CD4-positive, alpha-beta T cell (primary cell): ENCODE measurements around the gene ADAM22. TPM values are rescaled to one million over a fixed set of nuclear protein-coding genes. Genes with fewer than 3 reads are reported as not detected.
A peak's percentile ranks its signal among the peaks of the same experiment; 100 is the strongest.

Experiments
- ATAC-seq: fragments of 200-7000 bp; cut with Tn5 transposase; one replicate; pipeline ENCODE4 v1.10.0; 2022; ENCODE audit warnings: mild to moderate bottlenecking; ENCODE audit not compliant: poor library complexity
- CTCF ChIA-PET: fragments of 350-600 bp; sonication (Branson Sonifier 250); formaldehyde crosslinking; loops from one replicate; lab custom pipeline; 2021; ENCODE audit warnings: antibody characterized with exemption, inconsistent platforms; lab: Charles Lee
- POLR2A ChIA-PET: fragments of 350-600 bp; sonication (Branson Sonifier 250); formaldehyde crosslinking; loops from one replicate; lab custom pipeline; 2021; ENCODE audit warnings: antibody characterized with exemption, inconsistent platforms; lab: Charles Lee
- DNase-seq, 14 experiments: peaks; one replicate each; pipeline ENCODE4 v3.0.0-alpha.2; 2013 to 2020; ENCODE audit warnings: mixed read lengths in 2 of 14
- H3K27ac ChIP-seq, 2 donors: one replicate each; pipeline versions ENCODE4 v1.5.1 to v1.7.0; 2013; ENCODE audit warnings: low read length in 2 of 2, low read depth in 1 of 2, mild to moderate bottlenecking in 1 of 2
- H3K27me3 ChIP-seq, 2 experiments: 1 replicate in 1 of 2; 2 replicates in 1 of 2; pipeline versions ENCODE4 v1.6.1 to v1.7.0; 2013; ENCODE audit warnings: low read length in 2 of 2, control low read depth in 1 of 2, mild to moderate bottlenecking in 1 of 2, moderate library complexity in 1 of 2; ENCODE audit not compliant: insufficient read depth in 2 of 2, control insufficient read depth in 1 of 2
- H3K36me3 ChIP-seq: one replicate; pipeline ENCODE4 v1.6.1; 2013; ENCODE audit warnings: low read length, control low read depth; ENCODE audit not compliant: insufficient read depth
- H3K4me1 ChIP-seq: one replicate; pipeline ENCODE4 v1.6.1; 2013; ENCODE audit warnings: low read length, control low read depth; ENCODE audit not compliant: insufficient read depth
- H3K4me3 ChIP-seq: one replicate; pipeline ENCODE4 v1.5.1; 2013; ENCODE audit warnings: mild to moderate bottlenecking, low read length, moderate library complexity
- H3K9me3 ChIP-seq, 2 experiments: 1 replicate in 1 of 2; 2 replicates in 1 of 2; pipeline versions ENCODE4 v1.6.1 to v1.7.0; 2013; ENCODE audit warnings: low read length in 2 of 2, mild to moderate bottlenecking in 2 of 2, control low read depth in 1 of 2, moderate library complexity in 1 of 2; ENCODE audit not compliant: control insufficient read depth in 1 of 2, insufficient read depth in 1 of 2
- H3K27ac Mint-ChIP-seq: one replicate; pipeline ENCODE4 v1.8.0; 2020; ENCODE audit warnings: mixed read lengths
- H3K27me3 Mint-ChIP-seq: one replicate; pipeline ENCODE4 v1.8.0; 2021; ENCODE audit warnings: mixed read lengths
- H3K36me3 Mint-ChIP-seq: one replicate; pipeline ENCODE4 v1.8.0; 2021; ENCODE audit warnings: low read depth, mixed read lengths
- H3K4me1 Mint-ChIP-seq: one replicate; pipeline ENCODE4 v1.8.0; 2021; ENCODE audit warnings: low read depth, mixed read lengths
- H3K4me3 Mint-ChIP-seq: one replicate; pipeline ENCODE4 v1.8.0; 2020; ENCODE audit warnings: mild to moderate bottlenecking, mixed read lengths
- H3K9me3 Mint-ChIP-seq: one replicate; pipeline ENCODE4 v1.8.0; 2020; ENCODE audit warnings: mixed read lengths
- CTCF ChIP-seq: fragments of 200-600 bp; IDR thresholded peaks from one replicate; pipeline ENCODE4 v1.8.0; 2022; ENCODE audit warnings: antibody characterized with exemption, mild to moderate bottlenecking
- intact Hi-C, 2 experiments: fragments of 100-400 bp; cut with DNase I in 1 of 2; cut with micrococcal nuclease in 1 of 2; formaldehyde crosslinking; loops; one replicate each; pipeline versions ENCODE4 v1.15.1 to v1.9.0; 2023 to 2025; cut with DNase I, micrococcal nuclease
- total RNA-seq, 174 experiments: library from RNA in 2 of 174; stranded (reverse) in 2 of 174; gene quantifications; one replicate each; pipeline ENCODE4 v1.2.3 and lab custom pipeline; 2021 to 2026

The ADAM22 gene
- total RNA-seq, 2 experiments from 2014 or later: 0.60 to 0.64 TPM

GRCh38 chr7:88218429-88218745 is 284.3 kb downstream of the ADAM22 start:
- Mint-ChIP-seq H3K36me3 (peaks cover 49% of the 10 kb centered on the region), H3K27me3 (no peaks in the 10 kb centered on the region), H3K4me1 (peaks cover 49% of the 10 kb centered on the region), H3K4me3 (peak overlapping the region; percentile 99), H3K9me3 (no peaks in the 10 kb centered on the region), H3K27ac (peak overlapping the region; percentile 81)
- peak overlapping the region; percentile 74 for H3K4me3 ChIP-seq
- no peaks in the 10 kb centered on the region for H3K27me3 ChIP-seq
- ChIA-PET CTCF (no interaction called here), POLR2A (interaction anchor here (0.6 kb wide), 3 partner anchors 11 to 1390 kb away, joined by 3 to 5 read pairs (median 4); no protein-coding TSS in a partner anchor)
- no peaks in the 10 kb centered on the region for H3K9me3 ChIP-seq
- H3K4me1 ChIP-seq: peaks cover 24% of the 10 kb centered on the region
- H3K36me3 ChIP-seq: peaks cover 37% of the 10 kb centered on the region
- no peak for ATAC-seq
- intact Hi-C loops: loop anchor here in 1 of 2 experiments (5.0 to 10.0 kb wide), 2 partner anchors 284 to 346 kb away; partner anchors contain the start of gene ADAM22
- H3K27ac ChIP-seq: peak overlapping the region; percentile 58 to 69
- no peak for TF ChIP-seq CTCF
- DNase-seq: no peak

- intact Hi-C loops: loop anchor here in 1 of 2 experiments (5.0 to 10.0 kb wide), 2 partner anchors 284 to 347 kb away; partner anchors contain the start of gene ADAM22
- no peaks in the 10 kb centered on the region for H3K27me3 ChIP-seq
- no peak for TF ChIP-seq CTCF
- CTCF ChIA-PET: no interaction called here
- no peaks in the 10 kb centered on the region for H3K27me3 Mint-ChIP-seq
- peak overlapping the region; percentile 81 for H3K27ac Mint-ChIP-seq
- H3K9me3 ChIP-seq: no peaks in the 10 kb centered on the region
- peaks cover 42% of the 10 kb centered on the region for H3K36me3 Mint-ChIP-seq
- H3K4me1 ChIP-seq: peaks cover 24% of the 10 kb centered on the region
- ATAC-seq (no peak), DNase-seq (peak in 8 of 14 experiments; percentile 11 to 63 (median 31))
- peak overlapping the region; percentile 74 for H3K4me3 ChIP-seq
- H3K4me3 Mint-ChIP-seq: peak overlapping the region; percentile 99
- peaks cover 47% of the 10 kb centered on the region for H3K4me1 Mint-ChIP-seq
- H3K36me3 ChIP-seq: peaks cover 32% of the 10 kb centered on the region
- H3K9me3 Mint-ChIP-seq: no peaks in the 10 kb centered on the region
- POLR2A ChIA-PET: interaction anchor here (0.6 kb wide), 3 partner anchors 12 to 1389 kb away, joined by 3 to 5 read pairs (median 4); no protein-coding TSS in a partner anchor
- H3K27ac ChIP-seq: peak overlapping the region; percentile 58 to 69
Measured at GRCh38 chr7:88218836-88219605, 285.0 kb downstream of the ADAM22 start.

GRCh38 chr7:88219781-88220747 is 286.0 kb downstream of the ADAM22 start, which contains the start of gene SRI:
TSS of gene SRI (minus strand) at chr7:88220038. CDS start at chr7:88220026, 12 bp downstream.
- peaks cover 24% of the 10 kb centered on the region for H3K36me3 ChIP-seq
- H3K4me3 ChIP-seq: peak within 1 kb of the TSS; percentile 74
- peak; percentile 97 for ATAC-seq
- peak within 1 kb of the TSS; percentile 99 for H3K4me3 Mint-ChIP-seq
- intact Hi-C loops: loop anchor here in 1 of 2 experiments (5.0 to 10.0 kb wide), 3 partner anchors 285 to 878 kb away; partner anchors contain the start of gene ADAM22
- H3K4me1 Mint-ChIP-seq: peaks cover 39% of the 10 kb centered on the region
- H3K27ac Mint-ChIP-seq: peak within 1 kb of the TSS; percentile 81
- peak; percentile 96 for TF ChIP-seq CTCF
- peak within 1 kb of the TSS; percentile 58 to 69 for H3K27ac ChIP-seq
- peaks cover 24% of the 10 kb centered on the region for H3K4me1 ChIP-seq
- no peaks in the 10 kb centered on the region for H3K9me3 ChIP-seq
- peaks cover 34% of the 10 kb centered on the region for H3K36me3 Mint-ChIP-seq
- H3K27me3 Mint-ChIP-seq: no peaks in the 10 kb centered on the region
- DNase-seq: peak; percentile 83 to 96 (median 90)
- H3K9me3 Mint-ChIP-seq: no peaks in the 10 kb centered on the region
- CTCF ChIA-PET: interaction anchor here (0.6 to 1.3 kb wide), 5 partner anchors 9 to 286 kb away, joined by 3 to 6 read pairs (median 3); partner anchors contain the start of gene ADAM22
- H3K27me3 ChIP-seq: no peaks in the 10 kb centered on the region
- POLR2A ChIA-PET: interaction anchor here (0.8 to 1.2 kb wide), 6 partner anchors 9 to 1068 kb away, joined by 3 read pairs; partner anchors contain the start of genes ABCB1, ADAM22, DMTF1 and RUNDC3B
